T-helper 1 cell treated with Interleukin-12 subunit alpha and Interleukin-12 subunit beta and Interleukin-4 antibody, amounts not matched to agents 30 ng/mL and 1 ng/mL, for 36 hours (primary cell): ENCODE measurements around the gene POLR2E. TPM values are rescaled to one million over a fixed set of nuclear protein-coding genes. Genes with fewer than 3 reads are reported as not detected.

Experiments
- intact Hi-C: fragments of 100-400 bp; cut with micrococcal nuclease; formaldehyde crosslinking; loops from one replicate; pipeline ENCODE4 v1.15.1; 2024
- total RNA-seq: library from RNA; stranded (reverse); gene quantifications from 2 replicates; pipeline ENCODE4 v1.2.3, GENCODE V29; 2022

POLR2E gene
- total RNA-seq, 1 donor from 2014 or later: 155 TPM

DNA sequence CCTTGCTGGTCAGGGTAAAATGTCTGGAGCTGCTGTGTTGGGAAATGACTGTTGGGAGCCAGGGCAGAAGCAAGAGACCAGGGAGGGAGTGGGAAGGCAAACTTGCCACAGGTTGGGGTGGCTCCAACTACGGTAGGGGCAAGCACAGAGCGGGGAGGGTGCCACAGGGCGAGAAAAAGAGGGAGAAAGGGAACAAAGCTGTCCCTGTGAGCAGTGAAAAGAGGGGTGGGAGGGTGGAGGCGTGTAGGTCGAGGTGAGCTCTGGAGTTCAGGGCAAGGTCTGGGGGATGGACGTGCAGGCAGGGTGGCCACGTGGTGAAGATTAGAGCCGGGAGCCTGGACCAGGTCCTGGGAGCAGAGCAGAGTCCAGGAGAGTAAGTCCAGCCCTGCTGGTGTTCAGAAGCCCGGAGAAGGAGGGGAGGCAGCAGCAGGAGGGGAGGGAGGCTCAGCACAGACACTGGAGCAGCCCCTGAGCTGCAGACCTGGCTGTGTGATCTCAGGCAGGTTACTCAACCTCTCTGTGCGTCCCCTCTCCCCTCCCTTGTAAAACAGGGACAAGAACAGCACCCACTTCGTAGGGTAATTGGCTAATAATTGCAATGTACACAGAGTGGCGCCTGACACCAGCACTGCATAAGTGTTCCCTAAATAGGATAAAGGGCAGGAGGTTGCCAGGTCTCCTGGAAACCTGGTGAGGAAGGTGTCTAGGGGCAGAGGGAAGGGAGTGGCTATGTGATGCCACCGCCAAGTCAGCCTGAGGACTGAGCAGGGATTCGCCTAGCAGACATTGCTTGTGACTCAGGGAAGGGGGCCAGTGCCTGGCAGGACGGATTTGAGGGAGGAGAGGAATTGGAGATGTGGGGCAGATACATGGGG lies 3.2 kb upstream of the POLR2E start:
- intact Hi-C loops: loop anchor here (5.0 kb wide), 2 partner anchors 94 to 169 kb away; partner anchors contain the start of gene CIRBP

DNA sequence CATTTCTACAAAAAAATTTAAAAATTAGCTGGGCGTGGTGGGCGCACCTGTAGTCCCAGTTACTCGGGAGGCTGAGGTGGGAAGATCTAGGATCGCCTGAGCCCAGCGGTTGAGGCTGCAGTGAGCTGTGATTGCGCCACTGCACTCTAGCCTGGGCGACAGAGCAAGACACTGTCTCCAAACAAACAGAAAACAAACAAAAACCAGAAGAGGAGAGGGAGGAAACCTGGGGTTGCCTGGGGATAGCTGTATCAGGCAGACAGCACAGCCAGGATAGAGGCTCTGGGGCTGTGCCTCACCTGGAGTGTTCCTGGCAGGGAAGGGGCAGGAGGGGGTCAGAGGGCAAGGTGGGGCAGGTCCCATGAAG lies 2.6 kb upstream of the POLR2E start:
- intact Hi-C loops: loop anchor here (5.0 kb wide), 2 partner anchors 95 to 170 kb away; partner anchors contain the start of gene CIRBP

DNA sequence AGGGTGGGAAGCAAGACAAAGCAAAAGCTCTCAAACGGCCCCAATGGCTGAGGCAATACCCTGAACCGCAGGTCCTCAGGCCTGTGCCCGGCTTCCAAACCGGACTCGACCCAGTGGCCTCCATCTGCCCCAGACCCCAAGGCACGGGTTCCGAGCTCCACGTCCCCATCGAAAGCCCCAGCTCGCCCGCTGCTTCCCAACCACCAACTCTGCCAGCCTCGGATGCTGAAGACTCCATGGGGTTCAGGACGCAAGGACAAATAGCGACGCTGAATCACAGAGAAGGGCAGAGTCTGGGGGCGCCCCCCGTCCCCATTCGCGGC lies 559 bp downstream of the POLR2E start:
- intact Hi-C loops: loop anchor here (2.0 kb wide), 3 partner anchors 18 to 54 kb away; partner anchors contain the start of genes ABCA7 and ARHGAP45

DNA sequence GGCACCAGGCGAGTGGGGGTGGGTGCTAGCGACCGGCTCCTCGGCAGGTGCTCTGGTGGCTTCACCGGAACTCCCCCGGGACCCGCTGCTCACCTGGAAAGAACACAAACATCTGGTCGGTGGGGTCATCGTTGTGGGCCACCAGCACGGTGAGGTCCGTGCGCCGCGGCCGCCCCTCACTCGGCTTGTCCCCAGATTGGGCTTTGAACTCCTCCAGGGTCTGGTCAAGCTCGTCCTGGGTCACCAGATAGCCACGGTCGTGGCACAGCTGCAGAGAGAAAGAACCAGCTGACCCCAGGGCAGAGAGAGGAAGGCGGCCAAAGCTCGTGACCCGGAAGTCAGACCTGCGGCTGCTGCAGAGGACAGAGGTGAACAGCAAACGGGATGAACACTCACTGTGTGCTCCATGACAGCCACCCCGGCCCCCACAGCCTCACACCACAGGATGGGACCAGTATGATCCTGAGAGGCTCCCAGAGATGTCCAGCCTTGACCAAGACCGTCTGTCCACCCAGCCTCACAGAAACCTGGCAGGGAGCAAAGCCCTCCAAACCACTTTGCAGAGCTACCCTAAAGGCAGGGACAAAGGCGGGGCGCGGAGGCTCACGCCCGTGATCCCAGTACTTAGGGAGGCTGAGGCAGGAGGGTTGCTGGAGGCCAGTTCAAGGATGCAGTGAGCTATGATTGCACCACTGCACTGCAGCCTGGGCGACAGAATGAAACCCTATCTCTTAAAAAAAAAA lies 1.2 kb downstream of the POLR2E start:
- intact Hi-C loops: loop anchor here (2.0 kb wide), 3 partner anchors 17 to 53 kb away; partner anchors contain the start of genes ABCA7 and ARHGAP45

DNA sequence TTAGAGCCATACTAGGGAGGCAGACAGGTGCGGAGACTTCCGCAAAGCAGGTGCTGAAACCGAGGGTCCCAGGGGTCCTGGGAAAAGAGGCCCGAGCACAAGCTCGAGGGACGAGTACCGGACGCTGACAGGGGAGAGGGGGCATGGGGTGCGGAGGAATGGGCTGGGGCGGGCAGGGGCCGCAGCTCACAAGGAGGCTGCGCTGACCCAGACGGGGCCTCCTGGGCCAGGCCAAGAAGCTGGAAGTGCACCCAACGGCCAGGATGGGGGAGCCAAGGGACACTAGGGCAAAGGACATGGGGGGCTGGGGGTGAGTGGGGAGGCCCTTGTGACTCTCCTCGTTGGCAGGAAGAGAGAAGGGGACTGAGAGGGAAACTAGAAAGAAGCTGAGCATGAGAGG lies 1.8 kb downstream of the POLR2E start:
- intact Hi-C loops: no loop called here

DNA sequence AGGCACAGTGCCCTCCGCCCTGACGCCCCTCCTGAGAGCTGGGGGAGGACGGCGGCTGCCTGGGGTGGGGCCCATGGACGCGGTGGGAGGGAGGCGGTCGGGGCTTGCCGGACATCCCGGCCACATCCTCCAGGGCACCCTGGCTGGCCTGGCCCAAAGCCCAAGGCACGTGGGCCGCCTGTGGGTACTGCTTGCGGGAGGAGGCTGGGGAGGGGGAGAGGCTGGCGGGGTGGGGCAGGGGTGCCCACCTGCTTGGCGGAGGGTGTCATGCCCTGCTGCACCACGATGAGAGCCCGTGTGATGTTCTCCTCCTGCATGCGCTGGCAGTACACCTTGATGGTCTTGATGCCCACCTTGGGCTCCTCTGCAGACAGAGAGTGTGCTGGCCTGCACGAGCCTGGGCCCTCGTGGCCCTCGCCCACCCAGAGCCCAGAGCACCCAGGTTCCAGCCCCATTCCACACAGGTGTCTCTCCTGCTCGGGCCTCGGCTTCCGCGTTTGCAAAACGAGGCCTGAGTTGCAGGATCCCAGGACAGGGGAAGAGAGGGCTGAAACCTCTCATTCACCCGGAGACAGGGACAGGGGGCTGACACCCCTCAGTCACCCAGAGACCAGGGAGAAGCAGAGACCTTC lies 3.5 kb downstream of the POLR2E start:
- intact Hi-C loops: no loop called here

DNA sequence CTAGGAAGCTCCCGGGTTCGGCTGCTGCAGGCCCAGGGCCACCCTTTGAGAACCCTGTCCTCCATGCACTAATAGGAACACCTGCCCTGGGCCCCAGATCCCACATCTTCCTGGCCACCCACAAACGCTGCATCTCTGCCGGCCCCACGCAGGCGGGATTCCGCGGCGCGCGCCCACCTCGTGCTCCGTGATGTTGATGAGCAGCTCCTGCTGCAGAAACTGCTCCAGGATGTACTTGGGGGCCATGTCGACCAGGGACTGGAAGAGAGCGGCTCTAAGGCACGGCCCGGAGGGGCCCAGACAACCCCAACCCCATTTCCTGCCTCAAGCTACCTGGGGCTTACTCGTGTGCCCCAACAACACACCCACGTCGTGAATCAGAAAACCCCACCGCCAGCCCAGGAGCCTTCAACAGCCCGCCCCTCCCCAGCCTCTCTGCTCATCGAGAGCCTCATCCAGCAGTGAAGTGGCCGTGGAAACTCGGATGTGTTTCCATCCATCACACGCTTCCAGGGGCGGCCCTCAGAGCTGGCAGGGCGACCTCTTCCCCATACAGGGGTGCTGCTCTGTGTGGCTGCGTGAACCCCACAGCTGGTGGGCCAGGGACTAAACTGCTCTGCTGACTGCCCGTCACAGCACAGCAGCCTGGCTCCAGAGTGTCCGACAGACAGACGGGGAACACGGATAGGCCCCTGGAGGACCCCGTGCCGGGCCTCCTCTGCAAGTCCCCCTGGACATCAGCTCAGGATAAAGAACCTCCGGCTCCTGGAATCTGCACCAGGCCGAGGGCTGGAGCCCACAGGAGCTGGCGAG lies 4.2 kb downstream of the POLR2E start:
- intact Hi-C loops: no loop called here

DNA sequence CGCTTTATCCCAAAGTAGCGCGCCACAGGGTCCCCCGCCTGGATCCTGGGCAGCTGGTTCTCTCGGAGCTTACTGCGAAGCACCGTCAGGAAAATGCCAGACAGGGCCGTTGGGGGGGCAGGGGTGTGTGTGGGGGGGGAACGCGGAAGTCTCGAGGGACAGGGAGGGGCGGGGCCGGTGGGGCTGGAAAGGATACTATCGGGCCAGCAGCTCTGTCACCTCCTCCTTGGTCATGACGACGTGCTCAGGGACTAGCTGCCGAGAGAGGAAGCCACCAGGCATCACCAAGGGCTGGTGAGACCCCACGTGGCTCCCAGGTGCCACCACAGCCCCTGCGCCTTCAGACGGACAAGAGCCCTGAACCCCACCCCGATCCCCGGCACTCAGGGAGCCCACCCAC lies 5.3 kb downstream of the POLR2E start:
- intact Hi-C loops: no loop called here

DNA sequence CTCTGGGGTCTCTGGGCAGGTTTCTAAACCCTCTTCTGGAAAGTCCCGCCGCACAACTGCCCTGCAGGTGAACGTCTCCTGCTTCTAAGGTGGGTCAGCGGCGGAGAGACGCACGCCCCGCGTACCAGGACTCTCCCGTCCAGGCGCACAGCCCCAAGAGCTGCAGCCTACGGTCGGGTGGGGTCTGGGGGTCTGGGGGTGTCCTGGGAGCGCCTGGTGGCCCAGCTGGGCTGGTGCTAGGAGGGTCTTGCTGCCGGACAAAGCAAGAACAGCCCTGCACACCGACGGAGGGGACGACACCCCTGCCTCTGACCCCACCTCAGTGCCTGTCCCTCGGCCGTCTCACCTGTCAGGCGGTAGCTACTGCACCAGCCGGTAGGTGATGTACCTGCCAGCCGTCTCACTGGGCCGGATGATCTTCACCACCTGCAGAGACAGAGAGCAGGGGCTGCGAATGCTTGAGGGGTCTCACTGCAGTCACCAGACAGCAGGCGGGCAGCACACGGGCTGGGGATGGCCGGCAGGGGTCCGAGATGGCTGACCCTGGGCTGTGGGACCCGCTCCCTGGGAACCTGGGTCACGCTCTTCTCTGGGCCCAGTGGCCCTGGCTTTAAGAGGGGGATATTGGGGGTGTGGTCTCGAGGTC lies 5.9 kb downstream of the POLR2E start:
- intact Hi-C loops: no loop called here

DNA sequence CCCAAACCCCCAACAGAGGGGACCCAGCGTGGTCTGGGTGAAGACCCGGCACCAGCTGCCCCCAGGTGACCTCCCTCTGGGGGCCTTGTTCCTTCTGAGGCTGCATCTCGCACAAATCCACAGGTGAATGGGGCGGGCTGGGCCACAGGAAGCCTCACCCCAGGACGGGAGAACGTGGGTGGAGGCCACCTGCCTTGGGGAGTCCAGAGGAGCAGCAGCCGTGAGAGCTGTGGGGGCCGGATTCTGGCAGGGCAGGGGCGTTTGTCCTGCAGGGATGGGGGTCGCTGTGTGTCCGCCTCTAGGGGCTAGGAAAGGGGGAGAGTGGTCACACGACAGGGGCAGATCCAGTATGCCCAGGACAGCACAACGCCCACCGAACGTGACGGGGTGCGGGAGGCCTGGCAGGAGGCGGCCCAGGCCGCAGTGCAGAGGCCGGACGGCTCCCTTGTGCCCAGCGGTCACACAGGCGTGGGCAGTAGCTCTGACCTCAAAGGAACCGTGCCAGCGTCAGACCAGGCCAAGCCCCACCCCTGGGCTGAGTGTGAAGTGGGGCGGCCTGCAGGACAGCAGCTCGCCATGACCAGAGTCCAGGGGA lies 6.7 kb downstream of the POLR2E start:
- intact Hi-C loops: no loop called here

DNA sequence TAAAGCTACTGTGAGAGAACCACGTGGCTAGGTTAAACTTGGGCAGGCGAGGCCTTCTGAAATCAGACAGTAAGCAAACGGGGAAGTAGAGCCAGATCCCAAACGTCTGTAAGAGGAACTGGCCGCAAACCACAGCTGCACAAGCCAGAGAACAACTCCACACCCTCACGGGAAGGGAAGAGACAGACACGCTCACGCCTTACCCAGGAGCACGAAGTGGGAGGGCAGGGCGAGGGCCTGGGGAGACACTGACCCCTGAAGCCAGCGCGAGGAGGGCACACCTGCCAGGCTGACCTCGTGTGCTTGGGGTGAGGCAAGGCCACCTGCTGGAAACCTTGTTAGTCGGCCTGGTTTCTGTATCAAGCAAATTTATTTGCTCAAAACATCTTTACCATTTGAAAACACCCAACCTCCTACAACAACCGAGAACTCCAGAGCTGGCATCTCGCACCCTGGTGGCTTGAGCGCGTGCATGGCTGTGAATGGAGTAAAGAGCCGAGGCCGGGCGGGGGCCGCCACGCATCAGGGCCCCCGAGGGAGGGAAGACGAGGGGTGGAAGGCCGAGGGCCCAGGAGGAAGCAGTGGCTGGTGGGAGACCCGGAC lies 7.3 kb downstream of the POLR2E start:
- intact Hi-C loops: no loop called here

DNA sequence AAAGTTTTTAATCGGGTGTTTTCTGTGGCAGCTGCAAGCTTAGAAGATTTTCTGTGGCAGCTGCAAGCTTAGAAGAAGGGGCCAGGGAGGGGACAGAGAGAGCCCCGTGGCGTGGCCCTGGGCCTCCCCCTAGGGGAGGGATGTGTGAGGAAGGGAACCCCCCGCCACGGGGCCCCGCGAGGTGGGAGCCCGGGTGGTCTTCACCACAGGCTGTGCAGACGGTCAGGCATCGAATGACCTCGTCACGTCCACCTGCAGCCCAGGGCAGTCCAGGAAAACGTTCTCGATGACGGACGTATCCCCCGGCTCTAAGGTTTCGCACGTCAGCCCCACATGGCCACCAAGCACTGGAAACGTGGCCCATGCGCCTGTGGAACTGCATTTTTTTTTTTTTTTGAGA lies 8.6 kb downstream of the POLR2E start:
- intact Hi-C loops: no loop called here

DNA sequence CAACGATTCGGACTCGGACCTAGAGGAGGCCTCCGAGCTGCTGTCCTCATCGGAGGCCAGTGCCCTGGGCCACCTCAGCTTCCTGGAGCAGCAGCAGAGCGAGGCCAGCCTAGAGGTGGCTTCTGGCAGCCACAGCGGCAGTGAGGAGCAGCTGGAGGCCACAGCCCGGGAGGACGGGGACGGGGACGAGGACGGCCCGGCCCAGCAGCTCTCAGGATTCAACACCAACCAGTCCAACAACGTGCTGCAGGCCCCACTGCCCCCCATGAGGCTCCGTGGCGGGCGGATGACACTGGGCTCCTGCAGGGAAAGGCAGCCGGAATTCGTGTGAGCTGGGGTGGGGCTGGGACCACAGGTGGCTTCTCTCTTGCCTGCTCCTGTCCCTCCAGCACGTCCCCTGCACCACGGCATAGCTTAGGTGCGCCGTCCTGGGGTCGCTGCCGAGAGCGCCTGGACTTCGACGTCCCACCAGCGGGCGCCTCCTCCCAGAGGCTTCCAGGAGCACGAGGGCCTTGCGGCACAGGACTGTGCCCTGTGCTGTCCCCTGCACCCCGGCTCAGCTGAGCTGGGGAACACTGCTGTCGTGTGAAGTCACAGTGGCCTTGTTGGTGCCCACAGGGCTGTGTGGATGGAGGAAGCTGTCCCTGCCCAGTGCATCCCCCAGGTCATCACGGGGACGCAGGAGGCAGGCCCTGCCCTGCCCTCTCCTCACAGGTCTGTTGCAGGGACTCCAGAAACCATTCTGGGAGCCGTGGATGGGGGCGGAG lies 9.3 kb downstream of the POLR2E start:
- intact Hi-C loops: no loop called here

DNA sequence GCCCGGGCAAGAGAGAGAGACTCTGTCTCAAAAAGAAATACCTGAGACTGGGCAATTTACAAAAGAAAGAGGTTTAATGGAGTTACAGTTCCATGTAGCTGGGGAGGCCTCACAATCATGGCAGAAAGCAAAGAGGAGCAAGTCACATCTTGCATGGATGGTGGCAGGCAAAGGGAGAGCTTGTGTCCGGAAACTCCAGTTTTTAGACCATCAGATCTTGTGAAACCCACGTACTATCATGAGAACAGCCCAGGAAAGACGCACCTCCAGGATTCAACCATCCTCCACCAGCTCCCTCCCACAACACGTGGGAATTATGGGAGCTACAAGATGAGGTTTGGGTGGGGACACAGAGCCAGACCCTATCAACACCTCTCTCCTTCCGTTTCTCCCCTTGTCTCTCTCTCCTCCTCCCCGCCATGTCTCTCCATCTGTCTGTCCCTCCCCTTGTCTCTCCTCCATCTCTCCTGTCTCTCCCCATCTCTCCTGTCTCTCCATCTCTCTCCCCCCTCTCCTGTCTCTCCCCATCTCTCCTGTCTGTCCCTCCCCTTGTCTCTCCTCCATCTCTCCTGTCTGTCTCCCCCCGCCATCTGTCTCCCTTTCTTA lies 10.0 kb downstream of the POLR2E start:
- intact Hi-C loops: no loop called here

DNA sequence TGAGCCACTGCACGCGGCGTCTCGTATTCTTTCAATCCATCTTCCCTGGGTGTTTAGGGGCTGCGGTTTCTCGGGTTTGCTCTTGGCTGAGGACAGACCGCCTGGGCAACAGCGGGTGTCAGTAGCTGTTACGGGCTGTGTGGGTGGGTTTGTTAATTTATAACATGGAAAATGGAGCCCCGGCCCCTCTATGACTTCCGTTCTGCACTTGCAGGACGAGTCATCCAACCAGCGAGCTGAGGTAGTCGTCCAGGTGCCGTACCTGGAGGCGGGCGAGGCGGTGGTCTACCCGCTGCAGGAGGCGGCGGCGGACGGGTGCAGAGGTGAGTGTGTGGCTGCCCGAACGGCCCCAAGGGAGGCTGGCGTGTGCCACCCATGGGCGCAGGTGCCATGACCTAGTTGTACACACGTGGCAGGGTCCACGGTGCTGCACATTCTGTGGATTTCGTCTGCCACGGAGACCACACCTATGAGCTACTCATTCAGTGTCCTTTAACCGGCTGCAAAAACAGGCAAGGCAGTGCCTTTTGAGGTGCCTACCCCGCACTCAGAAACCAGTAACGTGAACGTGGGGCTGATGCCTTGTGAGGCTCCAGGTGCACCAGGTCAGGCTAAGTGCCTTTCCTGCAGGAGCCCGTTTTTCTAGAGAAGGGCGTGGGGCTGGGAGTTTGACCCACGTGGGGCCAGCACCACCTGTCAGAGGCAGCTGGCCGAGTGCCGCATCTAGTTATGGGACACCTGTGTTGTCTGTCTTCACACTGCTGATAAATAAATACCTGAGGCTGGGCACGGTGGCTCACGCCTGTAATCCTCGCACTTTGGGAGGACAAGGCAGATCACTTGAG lies 10.9 kb downstream of the POLR2E start:
- intact Hi-C loops: no loop called here

DNA sequence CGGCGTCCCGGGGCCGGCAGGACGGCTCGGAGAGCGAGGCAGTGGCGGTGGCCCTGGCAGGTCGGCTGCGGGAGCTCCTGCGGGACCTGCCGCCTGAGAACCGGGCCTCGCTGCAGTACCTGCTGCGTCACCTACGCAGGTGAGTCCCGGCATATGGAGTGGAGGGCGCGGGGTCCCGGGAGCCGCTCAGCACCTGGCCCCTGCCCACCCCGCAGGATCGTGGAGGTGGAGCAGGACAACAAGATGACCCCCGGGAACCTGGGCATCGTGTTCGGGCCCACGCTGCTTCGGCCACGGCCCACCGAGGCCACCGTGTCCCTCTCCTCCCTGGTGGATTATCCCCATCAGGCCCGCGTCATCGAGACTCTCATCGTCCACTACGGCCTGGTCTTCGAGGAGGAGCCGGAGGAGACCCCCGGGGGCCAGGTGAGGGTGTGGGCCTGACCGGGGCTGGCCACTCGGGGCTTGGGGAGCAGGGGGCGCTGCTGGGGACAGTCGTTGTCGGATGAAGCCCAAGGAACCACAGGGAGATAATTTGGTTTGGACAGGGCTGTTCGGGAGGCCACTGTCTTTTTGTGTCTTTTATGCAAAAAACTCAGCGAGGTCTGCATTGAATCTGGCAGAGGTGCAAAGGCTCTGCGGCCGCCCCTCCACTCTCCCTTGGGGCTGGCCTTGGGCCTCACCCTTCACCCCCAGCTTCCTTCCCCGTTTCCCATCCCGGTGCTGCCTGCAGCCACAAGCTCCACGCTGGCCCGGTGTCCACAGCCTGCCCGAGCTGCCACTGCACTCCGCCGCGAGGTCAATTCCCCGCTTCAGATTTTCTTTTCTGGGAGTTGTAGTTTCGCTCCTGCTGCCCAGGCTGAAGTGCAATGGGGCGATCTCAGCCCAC lies 12.0 kb downstream of the POLR2E start:
- intact Hi-C loops: loop anchor here (1.0 kb wide), 2 partner anchors 20 kb away; partner anchors contain the start of gene GPX4
